Muscle of leg (tissue), 11 donors: Measurements from ENCODE around the gene SPATA21. TPM values are rescaled to one million over a fixed set of nuclear protein-coding genes. Genes with fewer than 3 reads are reported as not detected.
A peak's percentile ranks its signal among the peaks of the same experiment; 100 is the strongest.

Experiments
- DNase-seq: peaks from one replicate; pipeline ENCODE4 v3.0.0; 2013
- H3K27ac ChIP-seq: one replicate; pipeline ENCODE4 v1.5.1; 2013; ENCODE audit warnings: mild to moderate bottlenecking, low read length, control low read depth
- H3K27me3 ChIP-seq: one replicate; pipeline ENCODE4 v1.6.1; 2013; ENCODE audit warnings: low read length; ENCODE audit not compliant: control insufficient read depth, insufficient read depth
- H3K36me3 ChIP-seq: one replicate; pipeline ENCODE4 v1.6.1; 2013; ENCODE audit warnings: low read length; ENCODE audit not compliant: control insufficient read depth, insufficient read depth
- H3K4me1 ChIP-seq: one replicate; pipeline ENCODE4 v1.6.1; 2013; ENCODE audit warnings: low read length; ENCODE audit not compliant: control insufficient read depth, insufficient read depth
- H3K4me3 ChIP-seq: one replicate; pipeline ENCODE4 v1.5.1; 2013; ENCODE audit warnings: low read length, control low read depth
- H3K9me3 ChIP-seq: replicated peaks from 2 replicates; pipeline ENCODE4 v1.6.1; 2013; ENCODE audit warnings: low read depth, low read length; ENCODE audit not compliant: control insufficient read depth
- WGBS: methylation state at CpG from one replicate; pipeline ENCODE4 v1.1.5; 2013; ENCODE audit warnings: missing lambda C conversion rate; ENCODE audit not compliant: insufficient coverage; 5-methylcytosine and 5-hydroxymethylcytosine counted together
- polyA plus RNA-seq, 8 donors: library from polyadenylated mRNA; unstranded; fragments of 120-200 nt; gene quantifications; one replicate each; pipeline versions ENCODE4 v1.2.1 to v1.2.3, GENCODE V29; 2013; ENCODE audit warnings: inconsistent platforms in 1 of 8, low replicate concordance in 1 of 8; ENCODE audit not compliant: insufficient read length in 8 of 8, insufficient read depth in 1 of 8
- total RNA-seq: library from RNA; stranded (reverse); fragments of 120-200 nt; gene quantifications from one replicate; pipeline ENCODE4 v1.2.4, GENCODE V29; 2013

The SPATA21 gene
- total and polyA plus RNA-seq, 9 donors, result 0.04 to 0.24 (median 0.13) TPM; not detected in 2

DNA sequence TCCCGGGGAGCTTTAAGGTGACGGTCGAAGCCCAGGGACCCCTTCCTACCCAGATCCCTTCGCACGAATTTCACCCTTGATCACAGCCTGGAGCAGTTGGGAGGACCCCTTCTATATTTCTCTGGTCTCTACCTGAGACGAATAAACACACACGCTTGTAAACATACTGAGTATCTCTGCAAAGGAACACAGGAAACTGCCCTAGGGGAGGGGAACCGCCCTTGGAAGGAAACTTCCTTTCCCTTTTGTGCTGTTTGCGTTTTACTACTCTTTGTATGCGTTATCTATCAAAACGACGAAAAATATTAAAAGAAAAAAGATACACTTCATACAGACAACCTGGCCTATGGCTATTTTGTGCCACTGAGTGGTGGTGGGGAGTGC lies 4.0 kb upstream of the SPATA21 start:
- Histone ChIP-seq H3K36me3 (peaks cover 34% of the 10 kb centered on the region), H3K27me3 (no peaks in the 10 kb centered on the region), H3K4me3 (peak overlapping the region; percentile 86), H3K27ac (peak overlapping the region; percentile 63), H3K4me1 (peaks cover 13% of the 10 kb centered on the region), H3K9me3 (no peaks in the 10 kb centered on the region)
- no peak for DNase-seq
- 0% methylated on average over 4 of the region's 12 CpGs for WGBS

DNA sequence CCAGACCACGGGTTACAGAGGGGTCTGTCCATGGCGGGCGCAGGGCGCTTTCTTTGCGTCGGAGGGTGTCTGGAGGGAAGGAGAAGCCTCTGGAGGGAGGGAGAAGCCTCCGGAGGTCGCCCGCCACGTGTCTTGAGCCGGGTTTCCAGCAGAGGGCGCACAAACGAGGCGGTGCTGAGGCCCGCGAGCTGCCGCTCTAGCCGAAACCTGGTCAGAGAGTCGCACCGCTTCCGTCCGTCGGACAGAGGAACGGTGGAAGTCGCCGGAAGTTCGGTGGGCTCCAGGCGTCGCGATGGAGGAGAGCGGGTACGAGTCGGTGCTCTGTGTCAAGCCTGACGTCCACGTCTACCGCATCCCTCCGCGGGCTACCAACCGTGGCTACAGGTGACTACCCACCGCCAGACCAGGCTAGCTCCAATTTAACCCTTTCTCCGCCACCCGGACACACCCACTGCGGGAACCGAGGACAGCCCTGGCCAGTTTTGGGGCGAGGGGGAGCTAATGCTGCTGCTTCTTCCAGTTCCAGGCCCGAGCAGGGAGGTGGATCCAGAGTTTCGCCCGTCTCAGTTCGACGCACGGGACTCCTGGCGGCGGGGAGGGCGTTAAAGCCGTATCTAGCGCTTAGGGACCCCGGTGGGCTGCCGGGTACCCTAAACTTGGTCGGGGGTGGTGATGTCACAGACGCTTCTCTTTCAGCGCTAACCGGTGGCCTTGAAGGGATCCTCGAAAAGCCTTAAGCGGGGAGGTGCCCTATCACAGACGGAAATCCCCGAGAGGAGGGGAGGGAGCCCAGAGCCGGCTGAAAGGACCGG lies 3.5 kb upstream of the SPATA21 start, which contains the start of gene NECAP2:
Gene NECAP2, plus strand, starts transcription at position 255 of the 812 bp plus-strand sequence. Its CDS starts 38 bp downstream, at position 293.
- Histone ChIP-seq H3K36me3 (peaks cover 30% of the 10 kb centered on the region), H3K9me3 (no peaks in the 10 kb centered on the region), H3K4me3 (peak within 1 kb of the TSS; percentile 86), H3K27ac (peak within 1 kb of the TSS; percentile 75), H3K27me3 (no peaks in the 10 kb centered on the region), H3K4me1 (peaks cover 13% of the 10 kb centered on the region)
- WGBS, result under 1% methylated on average over 54 of the region's 68 CpGs
- peak; percentile 96 for DNase-seq

DNA sequence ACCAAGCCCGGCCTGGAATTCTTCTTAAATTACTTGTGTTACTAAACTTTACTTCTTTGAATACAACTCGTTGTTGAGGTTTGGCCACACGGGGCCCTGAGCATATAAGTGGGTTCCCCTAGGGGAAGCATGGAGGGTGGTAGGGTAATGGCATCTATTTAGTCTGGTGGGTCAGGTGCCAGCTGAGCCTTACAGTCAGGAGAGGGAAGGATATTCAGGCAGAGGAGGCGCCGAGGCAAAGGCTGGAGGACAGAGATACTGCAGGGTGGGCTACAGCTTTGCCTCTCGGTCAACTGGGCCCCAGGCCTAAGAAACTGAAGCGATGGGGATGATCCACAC lies 2.9 kb upstream of the SPATA21 start:
- Histone ChIP-seq H3K27me3 (no peaks in the 10 kb centered on the region), H3K4me1 (peaks cover 13% of the 10 kb centered on the region), H3K27ac (peak overlapping the region; percentile 75), H3K9me3 (no peaks in the 10 kb centered on the region), H3K36me3 (peaks cover 25% of the 10 kb centered on the region), H3K4me3 (peak overlapping the region; percentile 86)
- WGBS, result 29% methylated on average over 5 of the region's 7 CpGs
- no peak for DNase-seq

DNA sequence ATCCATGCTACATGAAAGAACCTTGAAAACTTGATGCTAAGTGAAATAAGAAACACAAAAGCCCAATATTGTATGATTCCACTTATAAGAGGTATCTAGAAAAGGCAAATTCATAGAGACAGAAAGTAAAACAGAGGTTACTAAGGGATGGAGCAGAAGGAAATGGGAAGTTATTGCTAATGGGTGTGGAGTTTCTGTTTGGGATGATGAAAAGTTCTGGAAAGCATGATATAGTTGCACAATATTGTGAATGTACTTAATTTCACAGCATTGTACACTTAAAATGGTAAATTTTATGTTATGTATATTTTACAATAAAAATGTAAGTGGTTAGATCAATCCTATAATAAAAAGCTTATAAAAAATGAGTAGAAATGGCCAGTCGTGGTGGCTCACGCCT lies 1.7 kb upstream of the SPATA21 start:
- Histone ChIP-seq H3K9me3 (no peaks in the 10 kb centered on the region), H3K4me3 (no peak overlapping the region), H3K36me3 (peaks cover 15% of the 10 kb centered on the region), H3K27ac (no peak overlapping the region), H3K27me3 (no peaks in the 10 kb centered on the region), H3K4me1 (peaks cover 13% of the 10 kb centered on the region)
- no CpG with 5 or more reads among the region's 2 CpGs for WGBS
- DNase-seq, result no peak

DNA sequence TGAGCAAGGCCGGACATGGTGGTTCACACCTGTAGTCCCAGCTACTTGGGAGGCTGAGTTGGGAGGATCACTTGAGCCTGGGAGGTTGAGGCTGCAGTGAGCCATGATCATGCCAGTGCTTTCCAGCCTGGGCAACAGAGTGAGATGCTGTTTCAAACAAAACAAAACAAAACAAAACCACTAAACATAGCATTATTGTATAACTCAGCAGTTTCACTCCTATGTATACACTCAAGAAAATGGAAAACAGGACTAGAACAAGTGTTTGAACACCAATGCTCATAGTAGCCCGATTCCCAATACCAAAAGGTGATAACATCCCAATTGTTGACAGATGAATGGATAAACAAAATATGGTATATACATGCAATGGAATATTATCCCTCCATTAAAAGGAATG lies 1.3 kb upstream of the SPATA21 start:
- Histone ChIP-seq H3K27me3 (no peaks in the 10 kb centered on the region), H3K36me3 (peaks cover 11% of the 10 kb centered on the region), H3K4me3 (no peak overlapping the region), H3K4me1 (peaks cover 13% of the 10 kb centered on the region), H3K9me3 (no peaks in the 10 kb centered on the region), H3K27ac (no peak overlapping the region)
- no peak for DNase-seq
- 86% methylated on average over 1 of the region's 2 CpGs for WGBS

DNA sequence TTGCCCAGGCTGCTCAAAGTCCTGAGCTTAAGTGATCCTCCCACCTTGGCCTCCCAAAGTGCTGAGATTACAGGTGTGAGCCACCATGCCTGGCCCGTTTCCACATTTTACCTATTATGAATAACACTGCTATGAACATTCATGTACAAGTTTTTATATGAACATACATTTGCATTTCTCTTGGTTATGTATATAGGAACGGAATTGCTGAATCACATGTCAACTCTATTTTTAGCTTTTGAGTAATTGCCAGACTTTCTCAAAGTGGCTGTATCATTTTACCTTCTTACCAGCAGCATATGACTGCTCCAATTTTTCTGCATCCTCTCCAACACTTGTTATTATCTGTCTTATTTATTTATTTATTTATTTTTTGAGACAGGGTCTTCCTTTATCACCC lies 2.7 kb downstream of the SPATA21 start:
- H3K27me3 ChIP-seq, result no peaks in the 10 kb centered on the region
- H3K4me1 ChIP-seq, result no peaks in the 10 kb centered on the region
- no peak for DNase-seq
- no peaks in the 10 kb centered on the region for H3K9me3 ChIP-seq
- no CpG with 5 or more reads among the region's 2 CpGs for WGBS
- no peaks in the 10 kb centered on the region for H3K36me3 ChIP-seq
- H3K4me3 ChIP-seq, result no peak overlapping the region
- H3K27ac ChIP-seq, result no peak overlapping the region

DNA sequence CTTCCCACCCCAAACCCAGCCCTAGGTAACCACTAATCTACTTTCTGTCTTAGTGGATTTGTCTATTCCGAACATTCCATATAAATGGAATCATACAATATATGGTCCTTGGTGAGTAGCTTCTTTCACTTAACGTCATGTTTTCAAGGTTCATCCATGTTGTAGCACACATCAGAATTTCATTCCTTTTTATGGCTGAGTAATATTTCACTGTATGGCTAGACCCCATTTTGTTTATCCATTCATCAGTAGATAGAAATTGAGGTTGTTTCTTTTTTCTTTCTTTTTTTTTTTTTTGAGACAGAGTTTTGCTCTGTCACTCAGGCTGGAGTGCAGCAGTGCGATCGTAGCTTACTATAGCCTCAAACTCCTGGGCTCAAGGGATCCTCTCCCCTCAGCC lies 3.2 kb downstream of the SPATA21 start:
- no peaks in the 10 kb centered on the region for H3K4me1 ChIP-seq
- DNase-seq, result no peak
- H3K27me3 ChIP-seq, result no peaks in the 10 kb centered on the region
- 100% methylated on average over 2 of the region's 4 CpGs for WGBS
- no peak overlapping the region for H3K4me3 ChIP-seq
- H3K36me3 ChIP-seq, result no peaks in the 10 kb centered on the region
- H3K9me3 ChIP-seq, result no peaks in the 10 kb centered on the region
- H3K27ac ChIP-seq, result no peak overlapping the region

DNA sequence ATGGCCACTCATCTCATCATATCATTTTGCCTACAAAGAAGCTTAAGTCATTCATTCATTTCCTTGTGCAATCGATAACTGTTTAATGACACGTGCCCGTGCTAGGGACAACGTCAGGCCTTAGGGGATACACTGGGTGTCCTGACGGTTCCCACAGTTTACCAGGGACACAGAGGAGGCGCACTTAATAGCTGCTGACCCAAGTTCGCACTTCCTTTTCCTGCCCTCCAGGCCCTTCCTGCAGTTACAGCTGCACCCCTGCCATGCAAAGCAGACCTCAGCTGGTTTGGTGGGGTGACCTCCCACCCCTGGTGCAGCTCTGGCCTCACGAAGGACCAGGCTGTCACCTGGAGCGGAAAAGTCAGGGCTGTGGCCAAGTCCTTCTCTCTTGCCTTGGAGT lies 4.2 kb downstream of the SPATA21 start:
- peak; percentile 18 for DNase-seq
- Histone ChIP-seq H3K36me3 (no peaks in the 10 kb centered on the region), H3K4me3 (no peak overlapping the region), H3K4me1 (no peaks in the 10 kb centered on the region), H3K27me3 (no peaks in the 10 kb centered on the region), H3K27ac (no peak overlapping the region), H3K9me3 (no peaks in the 10 kb centered on the region)
- 41% methylated on average over 8 of the region's 9 CpGs for WGBS

DNA sequence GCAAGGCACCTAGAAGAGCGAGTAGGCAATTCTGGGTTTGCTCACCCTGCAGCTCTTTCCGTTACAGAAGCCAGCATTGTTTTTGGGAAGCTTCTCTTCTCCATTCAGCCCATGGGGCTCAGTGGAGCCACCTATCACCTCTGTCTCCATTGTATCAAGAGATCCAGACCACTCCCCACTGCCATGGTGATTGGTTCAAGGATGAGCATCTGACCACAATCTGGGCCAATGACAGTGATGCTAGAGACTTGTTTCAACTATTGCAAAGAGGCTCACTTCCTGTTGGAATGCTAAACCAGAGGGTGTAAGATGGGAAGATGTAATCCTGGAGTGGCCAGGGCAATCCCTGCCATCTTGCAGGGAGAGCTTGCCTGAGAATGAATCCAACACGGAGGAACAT lies 6.6 kb downstream of the SPATA21 start:
- Histone ChIP-seq H3K9me3 (no peaks in the 10 kb centered on the region), H3K4me3 (no peak overlapping the region), H3K27me3 (no peaks in the 10 kb centered on the region), H3K4me1 (no peaks in the 10 kb centered on the region), H3K36me3 (no peaks in the 10 kb centered on the region), H3K27ac (no peak overlapping the region)
- DNase-seq, result no peak
- WGBS, result 89% methylated on average over 1 of the region's 3 CpGs

DNA sequence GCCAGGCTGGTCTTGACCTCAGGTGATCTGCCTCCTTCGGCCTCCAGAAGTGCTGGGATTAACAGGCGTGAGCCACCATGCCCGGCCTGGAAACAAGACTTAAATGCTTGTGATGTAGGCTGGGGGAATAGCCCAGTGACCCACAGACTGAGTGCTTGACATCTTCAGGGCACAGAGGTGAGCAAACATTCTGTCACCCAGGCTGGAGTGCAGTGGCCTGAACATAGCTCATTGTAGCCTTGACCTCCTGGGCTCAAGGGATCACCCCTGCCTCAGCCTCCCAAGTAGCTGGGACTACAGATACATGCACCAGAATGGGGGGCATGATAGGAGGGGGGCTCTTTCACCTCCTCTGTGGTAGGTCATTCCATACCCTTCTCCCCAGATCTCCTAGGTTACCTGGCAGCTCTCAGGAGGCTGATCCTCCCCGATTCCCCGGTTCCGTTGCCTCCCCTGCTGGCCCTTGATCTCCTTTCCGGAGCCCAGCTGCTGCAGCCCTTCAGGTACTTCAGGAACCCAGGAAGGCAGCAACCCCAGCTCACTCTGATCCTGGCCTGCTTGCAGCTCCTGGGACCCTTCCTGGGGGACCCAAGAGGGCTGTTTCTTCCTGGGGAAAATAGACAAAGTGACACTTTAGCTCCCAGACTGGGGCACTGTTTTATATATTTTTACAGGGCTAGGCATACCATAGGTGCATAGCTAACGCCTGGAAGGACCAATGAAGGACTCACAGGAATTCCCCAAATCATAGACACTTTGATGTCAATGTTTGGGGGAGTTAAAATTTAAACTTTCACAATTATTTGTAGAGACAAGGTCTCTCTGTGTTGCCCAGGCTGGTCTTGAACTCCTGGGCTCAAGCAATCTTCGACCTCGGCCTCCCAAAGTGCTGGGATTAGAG lies 11.8 kb downstream of the SPATA21 start:
- no peaks in the 10 kb centered on the region for H3K4me1 ChIP-seq
- H3K27ac ChIP-seq, result no peak overlapping the region
- H3K4me3 ChIP-seq, result no peak overlapping the region
- DNase-seq, result no peak
- no peaks in the 10 kb centered on the region for H3K9me3 ChIP-seq
- H3K36me3 ChIP-seq, result no peaks in the 10 kb centered on the region
- 85% methylated on average over 6 of the region's 10 CpGs for WGBS
- H3K27me3 ChIP-seq, result peaks cover 10% of the 10 kb centered on the region
